Sigmoid colon (tissue), 7 donors: ENCODE data around the gene RASSF5. TPM values are rescaled to one million over a fixed set of nuclear protein-coding genes. Genes with fewer than 3 reads are reported as not detected.
"Not testable (repeated sequence)": the region's sequence is repeated elsewhere in the genome, so short reads cannot be mapped to it uniquely, and the experiment has no call there.

ENCODE experiments used
- DNase-seq: peaks from one replicate; pipeline ENCODE4 v3.0.0-alpha.2; 2019
- H3K27ac ChIP-seq, 4 donors: fragments of 200-600 bp; sonication (generic); one replicate each; pipeline ENCODE4 v1.5.1; 2016 to 2019; ENCODE audit warnings: mild to moderate bottlenecking in 1 of 4
- H3K27me3 ChIP-seq, 3 donors: fragments of 200-600 bp; sonication (generic); one replicate each; pipeline ENCODE4 v1.5.1; 2019; ENCODE audit warnings: mild to moderate bottlenecking in 1 of 3
- H3K36me3 ChIP-seq, 4 donors: fragments of 200-600 bp; sonication (generic); one replicate each; pipeline ENCODE4 v1.5.1; 2016 to 2019
- H3K4me1 ChIP-seq, 4 donors: fragments of 200-600 bp; sonication (generic); one replicate each; pipeline ENCODE4 v1.5.1; 2017 to 2019
- H3K4me3 ChIP-seq, 4 donors: fragments of 200-600 bp; sonication (generic); one replicate each; pipeline ENCODE4 v1.5.1; 2017 to 2019; ENCODE audit warnings: mild to moderate bottlenecking in 2 of 4, moderate library complexity in 1 of 4
- H3K9me3 ChIP-seq, 4 donors: fragments of 200-600 bp in 3 of 4; sonication (generic) in 3 of 4; one replicate each; pipeline versions ENCODE4 v1.5.1 to v1.6.1; 2013 to 2019
- CTCF ChIP-seq, 4 experiments: fragments of 450-650 bp in 3 of 4; fragments of 200-600 bp in 1 of 4; IDR thresholded peaks; one replicate each; pipeline ENCODE4 v1.5.1; 2016 to 2019; ENCODE audit warnings: antibody characterized with exemption in 4 of 4, mild to moderate bottlenecking in 3 of 4, moderate library complexity in 2 of 4
- EP300 ChIP-seq, 4 donors: sonication (generic); formaldehyde crosslinking; IDR thresholded peaks; one replicate each; pipeline ENCODE4 v1.6.1; 2017; ENCODE audit warnings: antibody characterized with exemption in 4 of 4
- POLR2A ChIP-seq, 2 donors: fragments of 450-650 bp; IDR thresholded peaks; one replicate each; pipeline ENCODE4 v1.6.1; 2016; ENCODE audit warnings: antibody characterized with exemption in 2 of 2, mild to moderate bottlenecking in 2 of 2, moderate library complexity in 2 of 2
- POLR2AphosphoS5 ChIP-seq, 4 donors: sonication (generic); formaldehyde crosslinking; IDR thresholded peaks; one replicate each; pipeline ENCODE4 v1.6.1; 2017; ENCODE audit warnings: antibody characterized with exemption in 4 of 4
- WGBS, 2 donors: extraction: QIAGEN DNeasy Blood & Tissue Kit; methylation state at CpG; one replicate each; pipeline ENCODE4 v1.1.7; 2013; 5-methylcytosine and 5-hydroxymethylcytosine counted together
- intact Hi-C: fragments of 100-400 bp; cut with DNase I; formaldehyde crosslinking; loops from one replicate; pipeline ENCODE4 v1.15.1; 2023
- polyA plus RNA-seq, 3 donors: library from polyadenylated mRNA; stranded (reverse); fragments of 200-250 nt; gene quantifications; one replicate each; pipeline ENCODE4 v1.2.3, GENCODE V29; 2013
- total RNA-seq, 4 donors: library from RNA; depleted of rRNA; stranded (reverse); fragments of >200 nt; gene quantifications; one replicate each; pipeline ENCODE4 v1.1.0, GENCODE V29; 2016
- donor health status: healthy with polysubstance abuse.
- donor health status: Bipolar disorder and iron deficiency.
- donor health status: healthy.

The RASSF5 gene
- total and polyA plus RNA-seq, 7 donors, result 2.5 to 25.9 (median 4.3) TPM

GRCh38 chr1:206482611-206483010 lies 24.7 kb upstream of the RASSF5 start:
- Histone ChIP-seq H3K36me3 (no peaks in the 10 kb centered on the region), H3K27me3 (no peaks in the 10 kb centered on the region), H3K4me3 (no peak overlapping the region), H3K9me3 (no peaks in the 10 kb centered on the region), H3K27ac (no peak overlapping the region), H3K4me1 (peaks cover 0 to 6% (median 2%) of the 10 kb centered on the region in 4 donors)
- intact Hi-C loops, result no loop called here
- no peak for DNase-seq
- TF ChIP-seq POLR2AphosphoS5 (IDR thresholded peaks at IDR 0.05), result no peak
- TF ChIP-seq EP300 (IDR thresholded peaks at IDR 0.05), result no peak
- no peak for TF ChIP-seq POLR2A (IDR thresholded peaks at IDR 0.05)
- no peak for TF ChIP-seq CTCF (IDR thresholded peaks at IDR 0.05)
- 94 to 95% methylated on average over 2 of the region's 2 CpGs for WGBS, 2 donors

- H3K27me3 ChIP-seq, H3K36me3 ChIP-seq, H3K27ac ChIP-seq, H3K4me1 ChIP-seq, H3K9me3 ChIP-seq, H3K4me3 ChIP-seq, intact Hi-C loops, DNase-seq: not testable (repeated sequence)
- 93 to 97% methylated on average over 1 of the region's 1 CpG for WGBS, 2 donors
These were observed 23.5 kb upstream of the RASSF5 start for GRCh38 chr1:206483864-206484263.

- no peak for TF ChIP-seq EP300 (IDR thresholded peaks at IDR 0.05)
- no peak for TF ChIP-seq CTCF (IDR thresholded peaks at IDR 0.05)
- TF ChIP-seq POLR2AphosphoS5 (IDR thresholded peaks at IDR 0.05), result no peak
- TF ChIP-seq POLR2A (IDR thresholded peaks at IDR 0.05), result no peak
- no peak for DNase-seq
- intact Hi-C loops, result no loop called here
- Histone ChIP-seq H3K4me1 (peaks cover 0 to 8% (median 2%) of the 10 kb centered on the region in 4 donors), H3K27me3 (no peaks in the 10 kb centered on the region), H3K27ac (no peak overlapping the region), H3K36me3 (no peaks in the 10 kb centered on the region), H3K9me3 (no peaks in the 10 kb centered on the region), H3K4me3 (no peak overlapping the region)
- WGBS, 2 donors, result 96 to 97% methylated on average over 10 of the region's 10 CpGs
These were observed 22.4 kb upstream of the RASSF5 start for GRCh38 chr1:206484901-206485300.

- no peak overlapping the region for H3K4me3 ChIP-seq
- peaks cover 0 to 2% (median 0%) of the 10 kb centered on the region in 4 donors for H3K36me3 ChIP-seq
- no peaks in the 10 kb centered on the region for H3K27me3 ChIP-seq
- H3K9me3 ChIP-seq, result no peaks in the 10 kb centered on the region
- intact Hi-C loops, result no loop called here
- peaks cover 0 to 3% (median 0%) of the 10 kb centered on the region in 4 donors for H3K4me1 ChIP-seq
- no peak for TF ChIP-seq POLR2AphosphoS5 (IDR thresholded peaks at IDR 0.05)
- no peak for TF ChIP-seq POLR2A (IDR thresholded peaks at IDR 0.05)
- no peak for TF ChIP-seq CTCF (IDR thresholded peaks at IDR 0.05)
- no peak for TF ChIP-seq EP300 (IDR thresholded peaks at IDR 0.05)
- 67 to 74% methylated on average over 15 of the region's 15 CpGs for WGBS, 2 donors
- no peak overlapping the region for H3K27ac ChIP-seq
- DNase-seq, result no peak
These were observed 20.1 kb upstream of the RASSF5 start for GRCh38 chr1:206486995-206487788.

- no peak overlapping the region for H3K4me3 ChIP-seq
- WGBS, 2 donors, result 95 to 96% methylated on average over 7 of the region's 7 CpGs
- intact Hi-C loops, result no loop called here
- no peak overlapping the region for H3K27ac ChIP-seq
- H3K36me3 ChIP-seq, result peaks cover 0 to 5% (median 0%) of the 10 kb centered on the region in 4 donors
- no peak for DNase-seq
- no peaks in the 10 kb centered on the region for H3K27me3 ChIP-seq
- no peaks in the 10 kb centered on the region for H3K9me3 ChIP-seq
- H3K4me1 ChIP-seq, result peaks cover 0 to 3% (median 0%) of the 10 kb centered on the region in 4 donors
- TF ChIP-seq CTCF (IDR thresholded peaks at IDR 0.05) (no peak), EP300 (IDR thresholded peaks at IDR 0.05) (no peak), POLR2A (IDR thresholded peaks at IDR 0.05) (no peak)
These were observed 19.4 kb upstream of the RASSF5 start for GRCh38 chr1:206487970-206488369.
